HG03139 (cell line): ENCODE results near the gene RASA3.
"Not testable (repeated sequence)": the region's sequence is repeated elsewhere in the genome, so short reads cannot be mapped to it uniquely, and the experiment has no call there.

Experiments
- ATAC-seq: cut with Tn5 transposase; IDR thresholded peaks from one replicate; pipeline ENCODE4 v1.9.1; 2021; ENCODE audit not compliant: unreplicated experiment

RASA3 gene

GRCh38 chr13:114102131-114102520, 30.3 kb downstream of the RASA3 start:
- ATAC-seq, result no peak

- ATAC-seq, result no peak
Measured at GRCh38 chr13:114101358-114102130, 30.9 kb downstream of the RASA3 start.

- ATAC-seq, result no peak
Measured at GRCh38 chr13:114100446-114101357, 31.7 kb downstream of the RASA3 start.

GRCh38 chr13:114099918-114100445, 32.4 kb downstream of the RASA3 start:
- ATAC-seq, result no peak

GRCh38 chr13:114099191-114099590, 33.2 kb downstream of the RASA3 start:
- no peak for ATAC-seq

- ATAC-seq, result not testable (repeated sequence)
Measured at GRCh38 chr13:114098689-114099056, 33.8 kb downstream of the RASA3 start.

- no peak for ATAC-seq
Measured at GRCh38 chr13:114097893-114098688, 34.3 kb downstream of the RASA3 start.

GRCh38 chr13:114097212-114097892, 35.1 kb downstream of the RASA3 start:
- ATAC-seq, result no peak

- no peak for ATAC-seq
Measured at GRCh38 chr13:114096811-114097211, 35.6 kb downstream of the RASA3 start.

GRCh38 chr13:114096031-114096485, 36.4 kb downstream of the RASA3 start:
- no peak for ATAC-seq

GRCh38 chr13:114095486-114095885, 36.9 kb downstream of the RASA3 start:
- no peak for ATAC-seq

GRCh38 chr13:114093118-114093517, 39.3 kb downstream of the RASA3 start:
- no peak for ATAC-seq

- ATAC-seq, result no peak
Measured at GRCh38 chr13:114092468-114092867, 40.0 kb downstream of the RASA3 start.

GRCh38 chr13:114090476-114090875, 41.9 kb downstream of the RASA3 start:
- ATAC-seq, result no peak

GRCh38 chr13:114089751-114090400, 42.5 kb downstream of the RASA3 start:
- no peak for ATAC-seq

- ATAC-seq, result no peak
Measured at GRCh38 chr13:114089341-114089740, 43.1 kb downstream of the RASA3 start.

GRCh38 chr13:114088863-114089262, 43.6 kb downstream of the RASA3 start:
- ATAC-seq, result no peak

- no peak for ATAC-seq
Measured at GRCh38 chr13:114088234-114088633, 44.2 kb downstream of the RASA3 start.

GRCh38 chr13:114087430-114087829, 45.0 kb downstream of the RASA3 start:
- ATAC-seq, result no peak
